Measurements from ENCODE around the gene MYO1D. TPM values are rescaled to one million over a fixed set of nuclear protein-coding genes. Genes with fewer than 3 reads are reported as not detected.

The MYO1D gene
- total RNA-seq, 1 experiment from 2014 or later = 35.7 TPM

- no peaks in the 10 kb centered on the region for H3K9me2 ChIP-seq (ENCODE audit: insufficient read depth)
- ChIA-PET RAD21 (ENCODE audit: low non-redundant PET in 1 of 2, low total read pairs in 2 of 2, uncharacterized antibody in 2 of 2, unreplicated experiment in 2 of 2) (no interaction called here), POLR2A (no interaction called here), CTCF (no interaction called here)
- ATAC-seq (no peak), DNase-seq (ENCODE audit: low read depth, low spot score) (no peak)
- H3K4me2 ChIP-seq (ENCODE audit: low read length) = no peak overlapping the region
- H4K20me1 ChIP-seq (ENCODE audit: insufficient read depth) = no peaks in the 10 kb centered on the region
- no TSS peak for BruUV-seq (replicated peaks)
- no peaks in the 10 kb centered on the region for H3K36me3 ChIP-seq (ENCODE audit: control insufficient read depth in 1 of 2, insufficient read depth in 2 of 2, low read length in 2 of 2)
- no peak overlapping the region for H3K9ac ChIP-seq (ENCODE audit: low read length)
- TF ChIP-seq ZNF274 (IDR thresholded peaks at IDR 0.05; ENCODE audit: low read depth, low read length) (no peak), ZBTB33 (IDR thresholded peaks at IDR 0.05; ENCODE audit: extremely low read depth, insufficient replicate concordance, low read length) (no peak)
- H3K79me2 ChIP-seq (ENCODE audit: insufficient read depth, low read length) = no peaks in the 10 kb centered on the region
- no peak overlapping the region for H3K27ac ChIP-seq (ENCODE audit: low read depth, low read length)
- no peaks in the 10 kb centered on the region for H3K9me3 ChIP-seq (ENCODE audit: control insufficient read depth in 1 of 2, insufficient read depth in 1 of 2, low read depth in 1 of 2, low read length in 2 of 2)
- no peaks in the 10 kb centered on the region for H3K4me1 ChIP-seq (ENCODE audit: control insufficient read depth in 1 of 2, insufficient read depth in 2 of 2, low read length in 2 of 2)
- intact Hi-C loops (cut with micrococcal nuclease) = no loop called here
- no peaks in the 10 kb centered on the region for H3K27me3 ChIP-seq (ENCODE audit: insufficient read depth, low read length)
- H3K4me3 ChIP-seq (replicated peaks in 1 of 2; ENCODE audit: low read depth in 1 of 2, low read length in 2 of 2) = no peak overlapping the region
- no peak overlapping the region for H2AFZ ChIP-seq (ENCODE audit: low read depth, low read length, poor library complexity, severe bottlenecking)
These were observed 211.9 kb downstream of the MYO1D start for GRCh38 chr17:32664936-32665583.

GRCh38 chr17:32660496-32660985 is 216.4 kb downstream of the MYO1D start:
- no peaks in the 10 kb centered on the region for H3K9me3 ChIP-seq (ENCODE audit: control insufficient read depth in 1 of 2, insufficient read depth in 1 of 2, low read depth in 1 of 2, low read length in 2 of 2)
- H3K4me3 ChIP-seq (replicated peaks in 1 of 2; ENCODE audit: low read depth in 1 of 2, low read length in 2 of 2) = no peak overlapping the region
- no peak overlapping the region for H3K9ac ChIP-seq (ENCODE audit: low read length)
- TF ChIP-seq SIN3A (IDR thresholded peaks at IDR 0.05; ENCODE audit: low read depth) = no peak
- TF ChIP-seq RAD21 (IDR thresholded peaks at IDR 0.05; ENCODE audit: low read depth) = no peak
- TF ChIP-seq FOSL1 (IDR thresholded peaks at IDR 0.05; ENCODE audit: low read depth) = no peak
- TF ChIP-seq YY1 (IDR thresholded peaks at IDR 0.05; ENCODE audit: extremely low read depth, insufficient replicate concordance, low read depth, low read length) = no peak
- no peak for TF ChIP-seq ZNF274 (IDR thresholded peaks at IDR 0.05; ENCODE audit: low read depth, low read length)
- no peak for TF ChIP-seq ZBTB33 (IDR thresholded peaks at IDR 0.05; ENCODE audit: extremely low read depth, insufficient replicate concordance, low read length)
- H3K36me3 ChIP-seq (ENCODE audit: control insufficient read depth in 1 of 2, insufficient read depth in 2 of 2, low read length in 2 of 2) = no peaks in the 10 kb centered on the region
- no peak for DNase-seq (ENCODE audit: low read depth, low spot score)
- intact Hi-C loops (cut with micrococcal nuclease) = no loop called here
- ATAC-seq = no peak
- ChIA-PET CTCF (interaction anchor here (0.9 kb wide), 1 partner anchor 97 kb away, joined by 3 read pairs; no protein-coding TSS in a partner anchor), POLR2A (no interaction called here), RAD21 (ENCODE audit: low non-redundant PET in 1 of 2, low total read pairs in 2 of 2, uncharacterized antibody in 2 of 2, unreplicated experiment in 2 of 2) (no interaction called here)
- H3K4me1 ChIP-seq (ENCODE audit: control insufficient read depth in 1 of 2, insufficient read depth in 2 of 2, low read length in 2 of 2) = no peaks in the 10 kb centered on the region
- H3K27me3 ChIP-seq (ENCODE audit: insufficient read depth, low read length) = no peaks in the 10 kb centered on the region
- no peak overlapping the region for H2AFZ ChIP-seq (ENCODE audit: low read depth, low read length, poor library complexity, severe bottlenecking)
- no peaks in the 10 kb centered on the region for H4K20me1 ChIP-seq (ENCODE audit: insufficient read depth)
- no TSS peak for BruUV-seq (replicated peaks)
- H3K4me2 ChIP-seq (ENCODE audit: low read length) = no peak overlapping the region
- no peak overlapping the region for H3K27ac ChIP-seq (ENCODE audit: low read depth, low read length)
- no peaks in the 10 kb centered on the region for H3K9me2 ChIP-seq (ENCODE audit: insufficient read depth)
- no peaks in the 10 kb centered on the region for H3K79me2 ChIP-seq (ENCODE audit: insufficient read depth, low read length)

All from HCT116 (cell line).